ENCODE data around the gene FFAR3.

DNA sequence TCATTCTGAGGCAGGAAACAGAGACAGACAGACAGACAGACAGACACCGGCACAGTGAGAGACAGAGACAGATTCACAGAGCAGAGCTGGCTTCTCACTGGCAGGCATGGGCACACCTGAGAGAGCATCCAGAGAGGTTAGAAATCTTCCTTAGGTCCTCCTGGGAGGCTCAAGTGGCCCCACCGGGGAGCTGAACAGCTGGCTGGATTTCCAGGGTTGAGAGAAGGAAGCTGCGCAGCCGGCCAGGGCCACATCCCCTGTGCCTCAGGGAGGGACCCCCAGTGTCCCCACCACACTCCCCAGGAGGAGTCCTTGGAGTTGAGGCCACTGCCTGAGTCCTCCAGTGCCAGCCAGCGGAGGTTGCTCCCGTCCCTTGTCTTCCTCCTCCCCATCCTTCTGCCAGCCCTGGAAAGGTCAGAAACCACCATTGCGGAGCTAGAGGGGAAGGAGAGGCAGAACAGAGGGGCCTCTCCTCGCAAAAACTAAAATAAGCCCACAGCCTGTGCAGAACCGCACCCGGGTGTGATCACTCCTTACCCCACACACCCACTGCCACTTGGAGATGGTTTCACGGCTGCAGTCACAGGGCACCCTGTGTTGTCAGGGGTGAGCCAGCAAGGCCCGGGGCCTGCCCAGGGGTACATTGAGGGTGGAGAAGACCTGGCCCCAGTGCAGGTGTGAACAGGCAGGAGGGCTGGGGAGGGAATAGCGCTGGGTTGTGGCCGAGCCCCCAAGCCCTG, 4.2 kb downstream of the FFAR3 start:
- TF ChIP-seq, protein P1, sequence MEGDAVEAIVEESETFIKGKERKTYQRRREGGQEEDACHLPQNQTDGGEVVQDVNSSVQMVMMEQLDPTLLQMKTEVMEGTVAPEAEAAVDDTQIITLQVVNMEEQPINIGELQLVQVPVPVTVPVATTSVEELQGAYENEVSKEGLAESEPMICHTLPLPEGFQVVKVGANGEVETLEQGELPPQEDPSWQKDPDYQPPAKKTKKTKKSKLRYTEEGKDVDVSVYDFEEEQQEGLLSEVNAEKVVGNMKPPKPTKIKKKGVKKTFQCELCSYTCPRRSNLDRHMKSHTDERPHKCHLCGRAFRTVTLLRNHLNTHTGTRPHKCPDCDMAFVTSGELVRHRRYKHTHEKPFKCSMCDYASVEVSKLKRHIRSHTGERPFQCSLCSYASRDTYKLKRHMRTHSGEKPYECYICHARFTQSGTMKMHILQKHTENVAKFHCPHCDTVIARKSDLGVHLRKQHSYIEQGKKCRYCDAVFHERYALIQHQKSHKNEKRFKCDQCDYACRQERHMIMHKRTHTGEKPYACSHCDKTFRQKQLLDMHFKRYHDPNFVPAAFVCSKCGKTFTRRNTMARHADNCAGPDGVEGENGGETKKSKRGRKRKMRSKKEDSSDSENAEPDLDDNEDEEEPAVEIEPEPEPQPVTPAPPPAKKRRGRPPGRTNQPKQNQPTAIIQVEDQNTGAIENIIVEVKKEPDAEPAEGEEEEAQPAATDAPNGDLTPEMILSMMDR (IDR thresholded peaks at IDR 0.05; ENCODE audit: low read length), result no peak
- no peak for TF ChIP-seq EZH2 (IDR thresholded peaks at IDR 0.05; ENCODE audit: borderline replicate concordance, low read length)

Measured in OCI-LY1 (cell line).